Measurements from ENCODE around the gene CDK16. TPM values are rescaled to one million over a fixed set of nuclear protein-coding genes. Genes with fewer than 3 reads are reported as not detected.

CDK16 gene
- total RNA-seq, 3 donors from 2014 or later = 81.9 to 111 (median 109) TPM

DNA sequence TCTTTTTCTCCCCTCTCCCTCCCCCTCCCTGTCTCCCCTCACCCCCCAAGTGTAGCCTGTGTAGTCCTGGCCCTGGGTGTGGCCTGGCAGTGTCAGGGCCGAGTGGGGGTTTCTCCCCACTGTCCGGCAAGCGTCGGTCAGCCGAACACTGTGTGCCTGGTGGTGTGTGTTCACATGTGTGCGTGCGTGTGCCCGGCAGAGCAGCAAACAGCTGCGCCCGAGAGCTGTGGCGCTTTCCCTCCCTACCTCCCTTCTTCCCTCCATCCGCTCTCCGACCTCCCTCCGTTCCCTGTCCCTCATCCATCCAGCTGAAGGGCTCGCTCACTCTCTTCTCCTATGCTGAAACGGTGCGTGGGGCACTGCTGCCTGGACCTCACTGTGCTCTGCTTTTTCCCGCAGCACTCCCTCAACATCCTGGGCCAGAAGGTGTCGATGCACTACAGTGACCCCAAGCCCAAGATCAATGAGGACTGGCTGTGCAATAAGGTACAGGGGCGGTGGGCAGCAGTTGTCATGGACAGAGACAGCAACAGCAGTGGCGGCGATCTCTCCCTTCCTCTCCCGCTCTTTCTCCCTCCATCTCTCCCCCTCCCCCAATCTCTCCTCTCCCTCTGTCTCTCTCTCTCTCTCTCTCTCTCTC is 42.3 kb upstream of the CDK16 start:
- H3K4me3 ChIP-seq = no peak overlapping the region
- TF ChIP-seq, protein P1, sequence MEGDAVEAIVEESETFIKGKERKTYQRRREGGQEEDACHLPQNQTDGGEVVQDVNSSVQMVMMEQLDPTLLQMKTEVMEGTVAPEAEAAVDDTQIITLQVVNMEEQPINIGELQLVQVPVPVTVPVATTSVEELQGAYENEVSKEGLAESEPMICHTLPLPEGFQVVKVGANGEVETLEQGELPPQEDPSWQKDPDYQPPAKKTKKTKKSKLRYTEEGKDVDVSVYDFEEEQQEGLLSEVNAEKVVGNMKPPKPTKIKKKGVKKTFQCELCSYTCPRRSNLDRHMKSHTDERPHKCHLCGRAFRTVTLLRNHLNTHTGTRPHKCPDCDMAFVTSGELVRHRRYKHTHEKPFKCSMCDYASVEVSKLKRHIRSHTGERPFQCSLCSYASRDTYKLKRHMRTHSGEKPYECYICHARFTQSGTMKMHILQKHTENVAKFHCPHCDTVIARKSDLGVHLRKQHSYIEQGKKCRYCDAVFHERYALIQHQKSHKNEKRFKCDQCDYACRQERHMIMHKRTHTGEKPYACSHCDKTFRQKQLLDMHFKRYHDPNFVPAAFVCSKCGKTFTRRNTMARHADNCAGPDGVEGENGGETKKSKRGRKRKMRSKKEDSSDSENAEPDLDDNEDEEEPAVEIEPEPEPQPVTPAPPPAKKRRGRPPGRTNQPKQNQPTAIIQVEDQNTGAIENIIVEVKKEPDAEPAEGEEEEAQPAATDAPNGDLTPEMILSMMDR (IDR thresholded peaks at IDR 0.05) = no peak
- ATAC-seq (no peak), DNase-seq (no peak)
- H3K9me3 ChIP-seq = no peaks in the 10 kb centered on the region
- intact Hi-C loops (cut with DNase I, micrococcal nuclease) = no loop called here
- no peaks in the 10 kb centered on the region for H3K4me1 ChIP-seq (ENCODE audit: low read depth)
- no peaks in the 10 kb centered on the region for H3K36me3 ChIP-seq (ENCODE audit: low read depth)

DNA sequence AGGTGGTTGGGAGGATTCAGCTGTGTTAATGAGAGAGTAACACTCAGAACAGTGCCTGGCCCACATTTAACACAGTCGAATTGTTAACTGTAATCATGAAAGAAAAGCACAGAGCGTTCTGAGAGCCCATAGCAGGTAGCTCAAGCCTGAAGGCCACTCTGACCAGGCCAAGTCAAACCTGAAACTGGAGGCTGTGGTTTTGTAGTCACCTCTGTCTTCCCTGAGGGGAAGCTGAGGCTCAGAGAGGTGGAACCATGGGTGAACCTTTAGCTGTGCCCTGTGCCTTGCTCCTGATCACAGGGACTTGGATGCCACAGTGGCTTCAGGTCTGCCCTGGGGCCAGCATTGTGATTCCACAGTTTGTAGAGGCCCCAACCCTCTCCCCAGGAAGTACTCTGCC is 41.4 kb upstream of the CDK16 start:
- no peak for DNase-seq
- Histone ChIP-seq H3K4me1 (ENCODE audit: low read depth) (no peaks in the 10 kb centered on the region), H3K36me3 (ENCODE audit: low read depth) (no peaks in the 10 kb centered on the region), H3K4me3 (no peak overlapping the region), H3K9me3 (no peaks in the 10 kb centered on the region)
- TF ChIP-seq, protein P1 (IDR thresholded peaks at IDR 0.05) = no peak
- intact Hi-C loops (cut with DNase I, micrococcal nuclease) = no loop called here
- ATAC-seq = no peak

DNA sequence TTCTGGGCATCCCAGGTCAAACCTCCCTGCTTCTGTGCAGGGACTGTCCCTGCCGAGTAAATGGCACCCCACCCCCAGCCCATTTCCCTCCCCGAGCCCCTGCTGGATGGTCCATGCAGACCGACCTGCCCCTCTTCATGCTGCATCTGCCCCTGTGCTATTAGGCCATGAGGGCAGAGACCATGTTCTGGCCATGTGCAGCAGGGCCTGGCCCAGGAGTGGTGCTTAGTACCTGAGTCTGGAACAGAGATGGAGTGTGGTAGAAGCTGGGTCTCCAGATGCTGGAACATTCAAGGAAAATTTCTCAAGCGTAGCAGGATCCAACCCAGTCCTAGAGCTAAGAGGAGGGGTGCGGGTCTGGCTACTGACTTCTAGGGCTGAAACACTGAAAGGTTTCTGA is 40.1 kb upstream of the CDK16 start:
- Histone ChIP-seq H3K36me3 (ENCODE audit: low read depth) (no peaks in the 10 kb centered on the region), H3K4me3 (no peak overlapping the region), H3K9me3 (no peaks in the 10 kb centered on the region), H3K4me1 (ENCODE audit: low read depth) (no peaks in the 10 kb centered on the region)
- ATAC-seq (no peak), DNase-seq (no peak)
- intact Hi-C loops (cut with DNase I, micrococcal nuclease) = no loop called here
- TF ChIP-seq, protein P1 (IDR thresholded peaks at IDR 0.05) = no peak

DNA sequence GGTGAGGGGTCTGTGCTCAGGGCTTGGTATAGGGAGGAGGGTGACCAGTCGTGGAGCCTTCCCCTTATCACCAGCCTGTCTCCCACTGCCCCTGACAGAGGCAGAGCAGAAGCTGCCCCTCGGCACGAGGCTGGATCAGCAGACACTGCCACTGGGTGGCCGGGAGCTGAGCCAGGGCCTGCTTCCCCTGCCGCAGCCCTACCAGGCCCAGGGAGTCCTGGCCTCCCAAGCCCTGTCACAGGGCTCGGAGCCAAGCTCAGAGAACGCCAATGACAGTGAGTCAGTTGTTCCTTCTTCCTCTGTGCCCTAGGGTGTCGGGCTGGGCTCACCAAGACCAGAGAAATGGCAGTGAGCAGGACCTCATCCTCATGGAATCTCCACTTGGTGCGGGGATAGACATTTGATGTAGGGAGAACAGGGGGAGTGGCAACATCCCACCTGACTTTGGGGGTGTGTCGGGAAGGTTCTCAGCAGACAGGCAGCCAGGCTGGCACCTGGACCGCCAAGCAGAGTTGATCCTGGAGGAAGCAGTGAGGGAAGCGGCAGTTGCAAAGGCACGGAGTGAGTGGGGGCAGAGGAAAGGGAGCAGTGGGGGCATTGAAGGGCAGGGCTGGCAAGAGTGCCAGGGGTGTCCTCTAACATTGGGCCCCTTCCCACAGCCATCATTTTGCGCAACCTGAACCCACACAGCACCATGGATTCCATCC is 39.1 kb upstream of the CDK16 start:
- peak; percentile 14 for ATAC-seq
- intact Hi-C loops (cut with DNase I, micrococcal nuclease) = no loop called here
- DNase-seq = no peak
- no peak overlapping the region for H3K4me3 ChIP-seq
- TF ChIP-seq, protein P1 (IDR thresholded peaks at IDR 0.05) = no peak
- no peaks in the 10 kb centered on the region for H3K4me1 ChIP-seq (ENCODE audit: low read depth)
- no peaks in the 10 kb centered on the region for H3K9me3 ChIP-seq
- no peaks in the 10 kb centered on the region for H3K36me3 ChIP-seq (ENCODE audit: low read depth)

DNA sequence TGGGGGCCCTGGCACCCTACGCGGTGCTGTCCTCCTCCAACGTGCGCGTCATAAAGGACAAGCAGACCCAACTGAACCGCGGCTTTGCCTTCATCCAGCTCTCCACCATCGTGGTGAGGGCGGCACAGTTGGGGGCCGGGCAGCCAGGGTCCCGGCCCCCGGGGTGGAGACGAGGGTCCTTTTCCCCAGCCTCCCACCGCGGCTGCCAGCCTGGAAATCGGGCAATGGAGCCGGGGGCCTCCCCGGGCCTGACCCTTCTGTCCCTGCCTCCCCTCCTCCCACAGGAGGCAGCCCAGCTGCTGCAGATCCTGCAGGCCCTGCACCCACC is 38.6 kb upstream of the CDK16 start:
- ATAC-seq (no peak), DNase-seq (no peak)
- H3K4me1 ChIP-seq (ENCODE audit: low read depth) = no peaks in the 10 kb centered on the region
- no peak overlapping the region for H3K4me3 ChIP-seq
- TF ChIP-seq, protein P1 (IDR thresholded peaks at IDR 0.05) = no peak
- no peaks in the 10 kb centered on the region for H3K9me3 ChIP-seq
- intact Hi-C loops (cut with DNase I, micrococcal nuclease) = no loop called here
- no peaks in the 10 kb centered on the region for H3K36me3 ChIP-seq (ENCODE audit: low read depth)
